ENCODE measurements around the gene ADGRA1. TPM values are rescaled to one million over a fixed set of nuclear protein-coding genes. Genes with fewer than 3 reads are reported as not detected.

Gene ADGRA1
- total and polyA plus RNA-seq, 2 donors (not counting 3 experiments of a cell fraction or from before 2014, with no cell fraction given) = not detected

DNA sequence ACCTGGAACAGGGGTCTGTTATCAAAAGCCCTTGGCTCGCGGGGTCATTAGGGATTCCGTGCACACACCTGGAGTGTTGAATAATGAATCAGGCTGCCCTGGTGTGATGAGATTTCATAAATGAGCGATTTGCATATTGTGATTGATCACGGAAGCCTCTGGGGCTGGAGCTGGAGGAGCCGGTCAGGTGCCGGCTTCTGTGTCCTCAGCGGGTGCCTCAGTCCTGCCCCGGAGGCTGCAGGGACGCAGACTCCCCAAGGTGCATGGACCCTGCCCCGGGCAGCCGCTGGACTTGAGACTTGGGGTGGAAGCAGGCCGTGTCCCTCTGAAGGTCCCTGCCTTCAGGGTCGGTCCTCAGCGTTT lies 47.9 kb upstream of the ADGRA1 start:
- Histone ChIP-seq H4K20me1 (replicated peaks; ENCODE audit: control insufficient read depth, extremely low read depth, insufficient read depth, low read length) (no peaks in the 10 kb centered on the region), H3K9ac (replicated peaks; ENCODE audit: extremely low read depth, insufficient read depth, low read length) (no peak overlapping the region), H3K27ac (ENCODE audit: insufficient read depth, low read depth, low read length) (no peak overlapping the region), H2AFZ (ENCODE audit: low read depth, low read length) (no peak overlapping the region), H3K4me3 (replicated peaks in 1 of 3; ENCODE audit: insufficient read depth in 1 of 3, low read depth in 1 of 3, low read length in 3 of 3) (no peak overlapping the region), H3K4me1 (ENCODE audit: control insufficient read depth, extremely low read depth, insufficient read depth, low read length) (no peaks in the 10 kb centered on the region), H3K27me3 (ENCODE audit: control insufficient read depth in 2 of 2, insufficient read depth in 2 of 2, low read length in 2 of 2) (no peaks in the 10 kb centered on the region), H3K36me3 (ENCODE audit: control insufficient read depth in 2 of 2, extremely low read depth in 1 of 2, insufficient read depth in 2 of 2, low read length in 2 of 2) (no peaks in the 10 kb centered on the region), H3K4me2 (ENCODE audit: insufficient read depth, low read length) (no peak overlapping the region), H3K9me1 (replicated peaks; ENCODE audit: control insufficient read depth, extremely low read depth, insufficient read depth, low read length) (no peaks in the 10 kb centered on the region), H3K79me2 (ENCODE audit: control insufficient read depth, insufficient read depth, low read length) (no peaks in the 10 kb centered on the region), H3K9me3 (replicated peaks; ENCODE audit: control insufficient read depth, insufficient read depth, low read length) (no peaks in the 10 kb centered on the region)
- dilution Hi-C loops (cut with MboI; ENCODE audit: extremely low pct_ligation_motif_present, low sequenced_read_pairs) = no loop called here
- BruUV-seq (replicated peaks) = no TSS peak
- CTCF ChIA-PET = no interaction called here
- FAIRE-seq (no peak), DNase-seq (ENCODE audit: low read depth, low spot score) (no peak)
- POLR2A ChIA-PET = no interaction called here
- intact Hi-C loops (cut with micrococcal nuclease) = no loop called here
- TF ChIP-seq EZH2 (IDR thresholded peaks at IDR 0.05; ENCODE audit: borderline replicate concordance, low read depth, low read length, severe bottlenecking) (no peak), FOS (IDR thresholded peaks at IDR 0.05; ENCODE audit: borderline replicate concordance, insufficient read depth, low read length) (no peak)

DNA sequence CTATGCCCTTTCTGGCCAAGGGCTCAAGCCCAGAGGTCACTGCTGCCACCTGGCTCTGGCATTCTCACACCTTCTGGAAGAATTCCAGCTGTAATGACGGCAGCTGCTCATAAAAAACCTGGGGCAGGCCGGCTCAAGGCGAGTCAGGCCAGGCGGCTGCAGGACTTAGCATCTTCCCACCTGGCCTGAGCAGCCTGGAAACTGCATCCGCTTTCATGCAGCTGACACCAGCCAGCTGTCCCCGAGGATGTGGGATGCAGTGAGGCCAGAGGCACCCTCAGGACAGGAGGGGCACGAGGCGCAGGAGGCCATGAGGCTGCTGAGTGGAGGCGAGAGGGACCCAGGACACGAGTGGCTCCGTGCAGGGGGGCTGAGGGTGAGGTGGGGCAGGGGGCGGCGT lies 47.5 kb upstream of the ADGRA1 start:
- FAIRE-seq (no peak), DNase-seq (ENCODE audit: low read depth, low spot score) (no peak)
- H3K4me3 ChIP-seq (replicated peaks in 1 of 3; ENCODE audit: insufficient read depth in 1 of 3, low read depth in 1 of 3, low read length in 3 of 3) = no peak overlapping the region
- no peaks in the 10 kb centered on the region for H3K27me3 ChIP-seq (ENCODE audit: control insufficient read depth in 2 of 2, insufficient read depth in 2 of 2, low read length in 2 of 2)
- no peak overlapping the region for H3K4me2 ChIP-seq (ENCODE audit: insufficient read depth, low read length)
- no peaks in the 10 kb centered on the region for H3K36me3 ChIP-seq (ENCODE audit: control insufficient read depth in 2 of 2, extremely low read depth in 1 of 2, insufficient read depth in 2 of 2, low read length in 2 of 2)
- no peaks in the 10 kb centered on the region for H3K79me2 ChIP-seq (ENCODE audit: control insufficient read depth, insufficient read depth, low read length)
- no peaks in the 10 kb centered on the region for H3K4me1 ChIP-seq (ENCODE audit: control insufficient read depth, extremely low read depth, insufficient read depth, low read length)
- no peak overlapping the region for H2AFZ ChIP-seq (ENCODE audit: low read depth, low read length)
- dilution Hi-C loops (cut with MboI; ENCODE audit: extremely low pct_ligation_motif_present, low sequenced_read_pairs) (no loop called here), intact Hi-C loops (cut with micrococcal nuclease) (no loop called here)
- no peaks in the 10 kb centered on the region for H4K20me1 ChIP-seq (replicated peaks; ENCODE audit: control insufficient read depth, extremely low read depth, insufficient read depth, low read length)
- no peak overlapping the region for H3K27ac ChIP-seq (ENCODE audit: insufficient read depth, low read depth, low read length)
- H3K9ac ChIP-seq (replicated peaks; ENCODE audit: extremely low read depth, insufficient read depth, low read length) = no peak overlapping the region
- no peaks in the 10 kb centered on the region for H3K9me3 ChIP-seq (replicated peaks; ENCODE audit: control insufficient read depth, insufficient read depth, low read length)
- POLR2A ChIA-PET = no interaction called here
- no TSS peak for BruUV-seq (replicated peaks)
- CTCF ChIA-PET = no interaction called here
- H3K9me1 ChIP-seq (replicated peaks; ENCODE audit: control insufficient read depth, extremely low read depth, insufficient read depth, low read length) = no peaks in the 10 kb centered on the region
- TF ChIP-seq, protein P1, sequence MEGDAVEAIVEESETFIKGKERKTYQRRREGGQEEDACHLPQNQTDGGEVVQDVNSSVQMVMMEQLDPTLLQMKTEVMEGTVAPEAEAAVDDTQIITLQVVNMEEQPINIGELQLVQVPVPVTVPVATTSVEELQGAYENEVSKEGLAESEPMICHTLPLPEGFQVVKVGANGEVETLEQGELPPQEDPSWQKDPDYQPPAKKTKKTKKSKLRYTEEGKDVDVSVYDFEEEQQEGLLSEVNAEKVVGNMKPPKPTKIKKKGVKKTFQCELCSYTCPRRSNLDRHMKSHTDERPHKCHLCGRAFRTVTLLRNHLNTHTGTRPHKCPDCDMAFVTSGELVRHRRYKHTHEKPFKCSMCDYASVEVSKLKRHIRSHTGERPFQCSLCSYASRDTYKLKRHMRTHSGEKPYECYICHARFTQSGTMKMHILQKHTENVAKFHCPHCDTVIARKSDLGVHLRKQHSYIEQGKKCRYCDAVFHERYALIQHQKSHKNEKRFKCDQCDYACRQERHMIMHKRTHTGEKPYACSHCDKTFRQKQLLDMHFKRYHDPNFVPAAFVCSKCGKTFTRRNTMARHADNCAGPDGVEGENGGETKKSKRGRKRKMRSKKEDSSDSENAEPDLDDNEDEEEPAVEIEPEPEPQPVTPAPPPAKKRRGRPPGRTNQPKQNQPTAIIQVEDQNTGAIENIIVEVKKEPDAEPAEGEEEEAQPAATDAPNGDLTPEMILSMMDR (IDR thresholded peaks at IDR 0.05; ENCODE audit: extremely low read depth in 1 of 2, insufficient read depth in 1 of 2, low read depth in 1 of 2, low read length in 2 of 2) = no peak
